ENCODE measurements around the gene CDC27.

Gene CDC27

DNA sequence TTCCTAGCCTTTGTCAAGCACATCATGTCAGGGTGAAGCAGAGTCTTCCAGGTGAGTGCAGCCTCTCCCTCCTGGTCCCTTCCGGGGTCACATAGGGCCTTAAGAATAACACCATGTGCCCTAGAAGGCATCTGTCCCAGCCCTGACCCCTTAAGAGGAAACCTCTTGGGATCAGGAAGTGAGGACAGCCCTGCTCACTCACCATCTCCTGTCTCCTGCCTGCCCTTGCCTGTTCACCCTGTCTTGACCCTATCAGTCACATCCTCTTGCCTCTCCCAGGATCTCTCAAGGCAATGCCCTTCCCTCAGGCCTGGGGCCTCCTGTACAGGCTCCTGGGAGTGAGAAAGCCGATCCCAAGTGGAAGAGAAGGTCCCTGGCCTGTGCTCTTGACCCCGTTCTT is 33.9 kb upstream of the CDC27 start:
- TF ChIP-seq ZFP30 (CRISPR knock-in tag; IDR thresholded peaks at IDR 0.05) (no peak), CSDC2 (CRISPR knock-in tag; IDR thresholded peaks at IDR 0.05) (no peak), ARNTL (CRISPR knock-in tag; IDR thresholded peaks at IDR 0.05; ENCODE audit: borderline replicate concordance, low read depth) (no peak), RARB (CRISPR knock-in tag; IDR thresholded peaks at IDR 0.05) (no peak), BACH2 (CRISPR knock-in tag; IDR thresholded peaks at IDR 0.05; ENCODE audit: borderline replicate concordance) (no peak), SNAI2 (CRISPR knock-in tag; IDR thresholded peaks at IDR 0.05) (no peak), TCF4 (CRISPR knock-in tag; IDR thresholded peaks at IDR 0.05; ENCODE audit: borderline replicate concordance) (no peak), GLIS3 (CRISPR knock-in tag; IDR thresholded peaks at IDR 0.05) (no peak)
- TF ChIP-seq, protein P1, sequence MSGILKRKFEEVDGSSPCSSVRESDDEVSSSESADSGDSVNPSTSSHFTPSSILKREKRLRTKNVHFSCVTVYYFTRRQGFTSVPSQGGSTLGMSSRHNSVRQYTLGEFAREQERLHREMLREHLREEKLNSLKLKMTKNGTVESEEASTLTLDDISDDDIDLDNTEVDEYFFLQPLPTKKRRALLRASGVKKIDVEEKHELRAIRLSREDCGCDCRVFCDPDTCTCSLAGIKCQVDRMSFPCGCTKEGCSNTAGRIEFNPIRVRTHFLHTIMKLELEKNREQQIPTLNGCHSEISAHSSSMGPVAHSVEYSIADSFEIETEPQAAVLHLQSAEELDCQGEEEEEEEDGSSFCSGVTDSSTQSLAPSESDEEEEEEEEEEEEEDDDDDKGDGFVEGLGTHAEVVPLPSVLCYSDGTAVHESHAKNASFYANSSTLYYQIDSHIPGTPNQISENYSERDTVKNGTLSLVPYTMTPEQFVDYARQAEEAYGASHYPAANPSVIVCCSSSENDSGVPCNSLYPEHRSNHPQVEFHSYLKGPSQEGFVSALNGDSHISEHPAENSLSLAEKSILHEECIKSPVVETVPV (CRISPR knock-in tag; IDR thresholded peaks at IDR 0.05) = no peak
- TF ChIP-seq, protein P2, sequence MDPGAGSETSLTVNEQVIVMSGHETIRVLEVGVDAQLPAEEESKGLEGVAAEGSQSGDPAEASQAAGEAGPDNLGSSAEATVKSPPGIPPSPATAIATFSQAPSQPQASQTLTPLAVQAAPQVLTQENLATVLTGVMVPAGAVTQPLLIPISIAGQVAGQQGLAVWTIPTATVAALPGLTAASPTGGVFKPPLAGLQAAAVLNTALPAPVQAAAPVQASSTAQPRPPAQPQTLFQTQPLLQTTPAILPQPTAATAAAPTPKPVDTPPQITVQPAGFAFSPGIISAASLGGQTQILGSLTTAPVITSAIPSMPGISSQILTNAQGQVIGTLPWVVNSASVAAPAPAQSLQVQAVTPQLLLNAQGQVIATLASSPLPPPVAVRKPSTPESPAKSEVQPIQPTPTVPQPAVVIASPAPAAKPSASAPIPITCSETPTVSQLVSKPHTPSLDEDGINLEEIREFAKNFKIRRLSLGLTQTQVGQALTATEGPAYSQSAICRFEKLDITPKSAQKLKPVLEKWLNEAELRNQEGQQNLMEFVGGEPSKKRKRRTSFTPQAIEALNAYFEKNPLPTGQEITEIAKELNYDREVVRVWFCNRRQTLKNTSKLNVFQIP (CRISPR knock-in tag; IDR thresholded peaks at IDR 0.05; ENCODE audit: borderline replicate concordance, low read depth) = no peak
- TF ChIP-seq, protein P3, sequence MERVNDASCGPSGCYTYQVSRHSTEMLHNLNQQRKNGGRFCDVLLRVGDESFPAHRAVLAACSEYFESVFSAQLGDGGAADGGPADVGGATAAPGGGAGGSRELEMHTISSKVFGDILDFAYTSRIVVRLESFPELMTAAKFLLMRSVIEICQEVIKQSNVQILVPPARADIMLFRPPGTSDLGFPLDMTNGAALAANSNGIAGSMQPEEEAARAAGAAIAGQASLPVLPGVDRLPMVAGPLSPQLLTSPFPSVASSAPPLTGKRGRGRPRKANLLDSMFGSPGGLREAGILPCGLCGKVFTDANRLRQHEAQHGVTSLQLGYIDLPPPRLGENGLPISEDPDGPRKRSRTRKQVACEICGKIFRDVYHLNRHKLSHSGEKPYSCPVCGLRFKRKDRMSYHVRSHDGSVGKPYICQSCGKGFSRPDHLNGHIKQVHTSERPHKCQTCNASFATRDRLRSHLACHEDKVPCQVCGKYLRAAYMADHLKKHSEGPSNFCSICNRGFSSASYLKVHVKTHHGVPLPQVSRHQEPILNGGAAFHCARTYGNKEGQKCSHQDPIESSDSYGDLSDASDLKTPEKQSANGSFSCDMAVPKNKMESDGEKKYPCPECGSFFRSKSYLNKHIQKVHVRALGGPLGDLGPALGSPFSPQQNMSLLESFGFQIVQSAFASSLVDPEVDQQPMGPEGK (CRISPR knock-in tag; IDR thresholded peaks at IDR 0.05; ENCODE audit: borderline replicate concordance) = no peak
- TF ChIP-seq, protein P4, sequence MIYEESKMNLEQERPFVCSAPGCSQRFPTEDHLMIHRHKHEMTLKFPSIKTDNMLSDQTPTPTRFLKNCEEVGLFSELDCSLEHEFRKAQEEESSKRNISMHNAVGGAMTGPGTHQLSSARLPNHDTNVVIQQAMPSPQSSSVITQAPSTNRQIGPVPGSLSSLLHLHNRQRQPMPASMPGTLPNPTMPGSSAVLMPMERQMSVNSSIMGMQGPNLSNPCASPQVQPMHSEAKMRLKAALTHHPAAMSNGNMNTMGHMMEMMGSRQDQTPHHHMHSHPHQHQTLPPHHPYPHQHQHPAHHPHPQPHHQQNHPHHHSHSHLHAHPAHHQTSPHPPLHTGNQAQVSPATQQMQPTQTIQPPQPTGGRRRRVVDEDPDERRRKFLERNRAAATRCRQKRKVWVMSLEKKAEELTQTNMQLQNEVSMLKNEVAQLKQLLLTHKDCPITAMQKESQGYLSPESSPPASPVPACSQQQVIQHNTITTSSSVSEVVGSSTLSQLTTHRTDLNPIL (CRISPR knock-in tag; IDR thresholded peaks at IDR 0.05; ENCODE audit: low read depth) = no peak
- no peak for ATAC-seq

DNA sequence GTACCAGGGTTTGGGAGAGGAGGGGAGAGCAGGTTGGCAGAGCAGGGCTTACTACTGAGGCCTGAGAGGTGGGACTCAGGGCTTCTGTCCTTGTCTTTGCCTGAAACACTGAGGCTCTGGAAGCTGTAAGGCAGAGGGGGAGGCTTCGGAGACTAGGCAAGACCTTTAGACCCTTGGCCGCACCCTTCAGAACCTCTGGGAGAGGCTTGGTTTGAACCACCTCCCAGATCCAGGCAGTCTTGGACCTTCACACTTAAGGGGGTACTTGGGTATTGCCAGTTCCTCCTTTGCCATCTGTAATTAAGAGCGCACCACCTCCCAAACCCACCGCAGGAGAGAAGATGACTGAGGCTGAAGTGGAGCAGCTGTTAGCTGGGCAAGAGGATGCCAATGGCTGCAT is 33.0 kb upstream of the CDC27 start:
- TF ChIP-seq RARB (CRISPR knock-in tag; IDR thresholded peaks at IDR 0.05) (no peak), GLIS3 (CRISPR knock-in tag; IDR thresholded peaks at IDR 0.05) (no peak), ZNF70 (CRISPR knock-in tag; IDR thresholded peaks at IDR 0.05) (no peak), ESRRG (CRISPR knock-in tag; IDR thresholded peaks at IDR 0.05) (no peak), CSDC2 (CRISPR knock-in tag; IDR thresholded peaks at IDR 0.05) (no peak), ARNTL (CRISPR knock-in tag; IDR thresholded peaks at IDR 0.05; ENCODE audit: borderline replicate concordance, low read depth) (no peak), ZC3H10 (CRISPR knock-in tag; IDR thresholded peaks at IDR 0.05) (no peak), PPARA (CRISPR knock-in tag; IDR thresholded peaks at IDR 0.05; ENCODE audit: borderline replicate concordance) (no peak), OSR1 (CRISPR knock-in tag; IDR thresholded peaks at IDR 0.05) (no peak), ZFP30 (CRISPR knock-in tag; IDR thresholded peaks at IDR 0.05) (no peak), ZFP3 (CRISPR knock-in tag; IDR thresholded peaks at IDR 0.05) (no peak), ZNF8 (CRISPR knock-in tag; IDR thresholded peaks at IDR 0.05) (no peak), TOX (CRISPR knock-in tag; IDR thresholded peaks at IDR 0.05; ENCODE audit: borderline replicate concordance) (no peak)
- TF ChIP-seq, protein P1 (CRISPR knock-in tag; IDR thresholded peaks at IDR 0.05) = no peak
- TF ChIP-seq, protein P2 (CRISPR knock-in tag; IDR thresholded peaks at IDR 0.05; ENCODE audit: borderline replicate concordance, low read depth) = no peak
- TF ChIP-seq, protein P4 (CRISPR knock-in tag; IDR thresholded peaks at IDR 0.05; ENCODE audit: low read depth) = no peak

More for the DNA sequence above, 33.0 kb upstream of the CDC27 start:
- ATAC-seq = no peak
